HG03060 (cell line): ENCODE measurements around the gene BMP8B.
"Not testable (repeated sequence)": the region's sequence is repeated elsewhere in the genome, so short reads cannot be mapped to it uniquely, and the experiment has no call there.

Experiments used
- ATAC-seq: cut with Tn5 transposase; IDR thresholded peaks from one replicate; pipeline ENCODE4 v1.9.1; 2021; ENCODE audit warnings: low read depth, moderate number of reproducible peaks; ENCODE audit not compliant: unreplicated experiment

Gene BMP8B

DNA sequence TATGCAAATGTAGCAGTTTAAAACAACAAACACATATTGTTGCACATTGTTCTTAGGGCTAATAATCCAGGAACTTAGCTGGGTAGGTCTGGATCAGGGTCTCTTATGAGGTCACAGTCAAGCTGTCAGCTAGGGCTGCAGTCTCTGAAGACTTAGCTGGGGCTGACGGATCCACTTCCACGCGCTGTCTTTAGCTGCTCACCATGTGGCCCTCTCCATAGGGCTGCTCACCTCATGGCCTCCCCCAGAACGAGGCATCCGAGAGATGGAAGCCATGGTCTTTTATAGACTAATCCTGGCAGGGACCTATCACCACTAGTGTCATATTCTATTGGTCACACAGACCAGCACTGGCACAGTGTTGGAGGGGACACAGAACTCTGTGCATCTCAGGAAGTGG is 8.8 kb downstream of the BMP8B start:
- no peak for ATAC-seq

DNA sequence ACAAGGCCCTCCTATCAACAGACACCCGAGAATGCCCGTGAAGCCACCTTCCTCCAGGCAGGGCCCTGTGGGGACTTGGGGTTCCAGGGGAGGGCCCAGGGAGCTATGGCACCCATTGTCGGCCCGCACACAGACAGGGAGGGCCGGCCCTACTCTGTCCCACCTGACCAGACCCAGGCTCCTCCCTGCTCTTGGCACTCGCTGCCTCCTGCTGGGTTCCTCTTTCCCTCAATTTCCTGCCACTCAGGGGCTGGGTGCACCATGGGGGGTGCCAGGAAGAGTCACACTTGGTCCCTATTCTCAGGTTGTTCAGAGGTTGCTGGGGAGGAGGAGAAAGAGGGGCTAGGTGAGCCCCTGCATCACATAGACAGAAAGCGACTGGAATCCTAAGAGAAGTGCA is 9.5 kb downstream of the BMP8B start:
- no peak for ATAC-seq

DNA sequence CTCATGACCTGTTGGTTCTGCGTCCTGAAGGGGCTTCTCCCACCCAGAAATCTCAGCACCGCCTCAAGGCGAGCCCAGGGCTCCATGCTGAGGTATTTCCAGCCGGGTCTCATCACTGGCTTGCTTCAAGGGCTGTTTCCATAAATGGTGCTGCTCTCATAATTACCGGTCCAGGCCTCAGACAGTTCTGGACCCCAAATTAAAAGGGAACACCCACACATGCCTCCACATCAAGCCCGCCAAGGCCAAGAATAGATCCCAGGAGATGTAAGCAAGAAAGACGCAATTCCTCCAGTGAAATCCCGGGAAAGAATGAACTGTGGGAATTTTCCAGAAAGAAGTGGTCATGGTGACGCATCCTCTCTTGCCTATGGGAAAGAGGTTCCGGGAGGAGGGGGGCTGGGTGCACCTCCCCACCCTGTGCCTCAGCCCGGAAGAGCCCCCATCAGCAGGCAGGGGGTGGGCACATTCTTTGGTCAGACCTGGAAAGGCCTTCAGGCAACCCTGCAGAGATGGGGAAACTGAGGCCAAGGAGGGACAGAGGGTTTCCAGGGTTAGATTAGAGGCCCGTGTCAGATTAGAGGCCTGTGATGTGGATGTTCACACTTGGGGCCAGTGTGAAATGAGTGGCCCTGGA is 10.1 kb downstream of the BMP8B start:
- ATAC-seq: not testable (repeated sequence)

DNA sequence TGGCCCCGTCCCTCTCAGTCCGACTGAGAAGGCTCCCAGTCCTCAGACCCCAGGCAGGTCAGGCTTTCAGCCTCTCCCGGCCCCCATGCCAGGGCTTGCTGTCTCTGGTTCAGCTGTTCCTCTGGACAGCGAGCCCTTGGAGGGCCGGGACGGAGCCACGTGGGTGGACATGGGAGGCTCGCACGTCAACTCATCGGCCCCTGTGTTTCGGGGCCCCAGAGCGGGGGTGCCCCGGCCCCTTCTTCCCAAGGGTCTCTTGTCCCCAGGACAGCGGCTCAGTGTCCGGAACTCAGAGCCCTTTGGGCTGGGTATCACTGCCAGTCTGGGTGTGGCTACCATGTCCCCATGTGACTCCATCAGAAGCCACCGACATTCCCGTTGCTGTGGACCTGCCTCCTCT is 10.8 kb downstream of the BMP8B start:
- not testable (repeated sequence) for ATAC-seq

DNA sequence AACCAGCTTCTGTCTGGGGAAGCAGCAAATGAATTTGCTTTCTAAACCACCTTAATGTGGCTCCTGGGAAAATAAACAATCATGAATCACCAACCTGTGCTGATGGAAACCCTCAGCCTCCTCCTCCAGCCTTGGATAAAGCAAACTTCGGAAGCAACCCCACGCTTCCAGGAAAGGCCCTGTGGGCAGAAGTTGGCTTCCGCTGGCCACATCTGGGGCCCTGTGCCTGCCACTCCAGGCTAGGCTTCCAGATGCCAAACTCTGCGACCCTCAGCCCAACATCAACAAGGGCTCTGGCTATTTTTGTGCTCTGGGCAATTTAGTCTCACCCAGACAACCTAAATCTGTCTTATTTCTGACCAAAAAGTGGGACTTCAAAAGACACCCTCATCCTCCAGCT is 11.4 kb downstream of the BMP8B start:
- ATAC-seq: no peak

DNA sequence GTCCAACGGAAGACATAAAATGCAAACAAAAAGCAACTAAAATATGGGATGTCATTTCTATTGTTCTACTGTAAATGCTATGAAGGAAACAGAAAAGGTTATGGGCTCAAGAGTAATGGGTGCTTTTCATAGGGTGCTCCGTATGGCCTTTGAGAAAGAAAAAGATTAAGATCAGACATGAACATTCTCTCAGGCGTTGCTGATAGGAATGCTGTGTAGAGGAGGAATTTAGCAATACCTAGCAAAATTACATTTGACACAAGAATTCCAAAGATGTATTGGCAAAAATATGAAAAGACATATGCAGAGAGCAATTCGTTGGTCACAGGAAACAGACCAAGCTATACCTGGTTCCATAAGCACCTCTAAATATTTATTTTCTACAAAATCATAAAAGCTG is 11.8 kb downstream of the BMP8B start:
- ATAC-seq: no peak

DNA sequence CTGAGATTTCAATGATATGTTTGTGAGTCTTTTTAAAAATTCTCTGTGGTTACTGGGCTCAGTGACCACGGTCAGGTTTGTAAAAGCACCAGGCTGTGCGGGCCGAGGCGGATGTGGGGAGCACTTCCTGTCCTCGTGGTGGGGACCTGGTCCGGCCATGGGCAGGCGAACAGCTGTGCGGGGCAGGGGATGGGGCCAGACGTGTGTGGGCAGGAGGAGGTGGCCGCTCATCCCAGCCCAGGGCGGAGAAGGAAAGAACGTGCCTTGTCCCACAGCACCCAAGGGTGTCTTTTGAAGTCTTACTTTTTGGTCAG is 12.3 kb downstream of the BMP8B start:
- no peak for ATAC-seq

DNA sequence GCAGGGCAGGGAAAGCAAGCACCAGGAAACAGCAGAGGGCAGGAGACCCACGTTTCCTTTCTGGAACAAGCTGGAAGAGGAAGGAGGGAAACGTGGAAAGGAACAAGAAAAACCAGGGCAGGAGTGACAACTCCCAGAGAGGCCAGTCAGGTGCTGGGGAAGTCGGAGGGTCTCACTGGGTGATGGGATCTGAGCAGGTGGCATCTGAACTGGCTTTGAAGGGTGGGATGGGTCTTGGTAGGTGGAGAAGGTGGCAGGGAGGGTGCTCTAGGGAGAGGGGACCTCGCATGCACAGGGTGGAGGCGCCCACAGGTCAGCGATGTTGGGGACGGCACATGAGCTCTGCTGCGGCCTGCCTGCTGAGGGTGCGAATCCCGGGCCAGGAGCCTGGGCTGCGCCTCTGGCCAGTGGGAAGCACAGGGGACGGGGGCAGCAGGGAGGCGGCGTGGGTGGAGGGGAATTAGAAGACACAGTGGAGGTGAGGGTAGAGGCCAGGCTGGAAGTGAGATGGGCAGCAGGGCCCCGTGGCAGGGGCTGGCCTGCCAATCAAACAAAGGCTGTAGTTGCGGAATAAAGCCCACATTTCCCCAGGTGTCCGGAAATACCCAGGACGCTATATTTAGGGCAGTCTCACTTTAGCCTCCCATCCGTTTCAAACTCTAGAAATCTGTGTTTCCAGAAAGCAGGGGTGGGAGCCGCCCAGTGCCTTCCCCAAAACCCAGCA is 12.8 kb downstream of the BMP8B start:
- ATAC-seq: not testable (repeated sequence)

DNA sequence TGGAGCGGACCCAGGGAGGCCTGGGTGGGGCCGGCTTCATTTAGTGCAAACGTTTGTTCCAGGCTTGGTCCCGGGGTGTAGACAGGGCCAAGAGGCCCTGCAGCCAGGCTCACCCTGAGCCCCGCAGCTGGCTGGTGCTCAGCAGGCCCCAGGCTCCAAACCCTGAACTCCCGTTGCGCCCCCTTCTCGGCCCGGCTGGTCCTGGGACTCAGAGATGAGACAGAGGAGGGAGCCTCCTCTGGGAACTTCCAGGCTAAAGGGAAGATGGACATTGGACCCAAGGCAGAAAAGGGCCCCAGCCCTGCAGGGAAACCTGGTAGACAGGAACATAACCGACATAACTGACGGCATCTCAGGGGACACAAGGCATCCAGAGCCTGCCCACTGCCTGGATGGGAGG is 13.5 kb downstream of the BMP8B start:
- not testable (repeated sequence) for ATAC-seq

DNA sequence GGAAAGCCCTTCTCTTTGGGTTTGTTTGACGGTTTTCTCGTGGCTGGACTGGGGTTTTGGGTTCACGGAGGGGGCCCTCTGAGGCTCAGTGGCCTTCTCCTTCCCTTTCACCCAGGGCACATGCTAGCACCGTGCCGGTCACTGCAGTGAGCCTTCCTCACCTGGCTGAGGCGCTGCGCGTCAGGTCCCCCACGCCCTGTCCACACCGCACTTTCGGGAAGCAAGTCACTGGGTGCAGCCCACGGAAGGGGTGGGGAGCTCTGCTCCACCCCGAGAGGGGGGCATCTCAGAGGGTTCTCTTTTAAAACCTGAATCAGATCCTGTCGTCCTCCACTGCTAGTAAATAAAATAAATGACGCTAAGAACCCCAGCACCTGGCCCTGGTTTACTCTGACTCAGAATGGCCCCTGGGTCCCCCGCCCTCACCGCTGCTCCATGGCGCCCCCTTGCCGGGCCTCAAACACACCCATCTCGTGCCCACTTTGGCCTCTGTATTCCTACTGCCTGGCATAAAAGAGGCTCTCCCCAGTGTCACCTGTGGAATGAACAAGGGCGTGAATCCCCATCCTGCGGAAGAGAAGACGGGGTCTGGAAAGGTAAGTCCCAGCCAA is 15.2 kb downstream of the BMP8B start:
- not testable (repeated sequence) for ATAC-seq

DNA sequence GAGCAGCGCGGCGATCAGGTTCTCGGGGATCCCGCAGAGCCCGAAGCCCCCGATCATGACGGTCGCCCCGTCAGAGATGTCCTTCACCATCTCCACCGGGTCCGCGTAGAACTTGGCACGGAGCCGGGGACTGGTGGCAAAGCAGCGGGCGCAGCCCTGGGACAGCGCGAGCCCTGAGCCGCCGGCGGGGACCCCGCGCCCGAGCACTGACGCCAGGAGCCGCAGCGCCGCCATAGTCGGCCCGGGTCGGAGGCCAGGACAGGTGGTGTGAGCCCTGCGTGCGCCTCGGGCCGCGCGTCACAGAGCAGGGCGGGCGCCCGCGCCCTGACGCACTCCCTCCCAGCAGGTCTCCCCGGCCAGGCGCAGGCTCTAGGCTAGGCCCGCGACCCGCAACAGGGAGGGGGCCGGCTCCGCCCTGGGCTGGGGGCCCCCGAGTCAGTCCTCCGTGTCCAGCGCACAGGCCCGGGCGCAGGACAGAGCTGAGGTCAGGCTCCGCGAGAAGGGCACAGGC is 17.6 kb downstream of the BMP8B start, which contains the start of gene OXCT2:
TSS of gene OXCT2 (minus strand) at position 327 of the 511 bp plus-strand sequence. CDS start at position 234, 93 bp downstream.
- ATAC-seq: not testable (repeated sequence)

DNA sequence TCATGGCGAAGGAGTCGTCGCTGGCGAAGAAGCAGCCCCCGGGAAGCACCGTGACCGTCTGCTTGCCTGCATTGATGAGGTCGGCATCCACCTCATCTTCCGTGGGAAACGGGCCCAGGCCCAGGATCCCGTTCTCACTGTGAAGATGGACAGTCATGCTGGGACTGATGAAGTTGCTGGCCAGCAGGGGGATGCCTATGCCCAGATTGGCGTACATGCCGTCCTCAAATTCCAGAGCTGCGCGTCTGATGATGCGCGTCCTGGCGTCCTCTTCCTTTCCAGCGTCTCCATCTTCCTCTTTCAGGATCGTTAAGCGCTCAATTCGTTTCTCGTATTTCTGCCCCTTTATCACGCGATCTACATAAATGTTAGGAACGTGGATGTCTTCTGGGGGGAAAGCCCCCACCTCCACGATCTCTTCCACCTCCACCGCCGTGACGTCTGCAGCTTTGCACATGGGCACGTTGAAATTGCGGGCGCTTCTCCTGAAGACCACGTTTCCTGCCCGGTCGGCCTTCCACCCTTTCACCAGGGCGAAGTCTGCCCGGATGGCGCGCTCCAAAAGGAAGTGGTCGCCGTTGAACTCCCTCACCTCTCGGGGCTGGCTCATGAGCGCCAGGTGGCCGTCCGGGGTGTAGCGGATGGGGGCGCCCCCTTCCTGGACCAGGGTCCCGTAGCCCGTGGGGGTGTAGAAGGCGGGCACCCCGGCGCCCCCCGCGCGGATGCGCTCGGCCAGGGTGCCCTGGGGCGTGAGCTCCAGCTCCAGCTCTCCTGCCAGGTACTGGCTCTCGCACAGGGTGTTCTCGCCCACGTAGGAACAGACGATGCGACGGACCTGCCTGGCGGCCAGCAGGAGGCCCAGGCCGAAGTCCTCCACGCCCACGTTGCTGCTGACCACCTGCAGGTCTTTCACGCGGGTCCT is 18.3 kb downstream of the BMP8B start:
- ATAC-seq: not testable (repeated sequence)

DNA sequence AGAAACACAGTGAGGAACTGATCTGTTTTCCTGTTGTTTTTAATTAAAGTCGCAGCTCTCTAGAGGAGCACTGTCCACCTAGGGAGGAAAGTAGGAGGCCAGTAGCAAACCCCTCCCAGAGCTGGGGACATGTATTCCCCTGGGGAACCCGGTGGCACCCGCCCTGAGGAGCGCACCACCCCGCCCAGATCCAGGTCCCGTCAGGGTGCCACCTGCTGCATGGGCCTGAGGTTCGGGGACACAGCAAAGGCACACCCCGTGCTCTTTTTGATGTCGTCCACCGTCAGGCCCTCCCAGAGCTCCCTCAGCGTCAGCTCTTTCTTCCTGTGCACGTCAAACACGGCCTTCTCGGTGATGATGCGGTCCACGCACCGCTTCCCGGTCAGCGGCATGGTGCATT is 19.2 kb downstream of the BMP8B start:
- ATAC-seq: not testable (repeated sequence)

DNA sequence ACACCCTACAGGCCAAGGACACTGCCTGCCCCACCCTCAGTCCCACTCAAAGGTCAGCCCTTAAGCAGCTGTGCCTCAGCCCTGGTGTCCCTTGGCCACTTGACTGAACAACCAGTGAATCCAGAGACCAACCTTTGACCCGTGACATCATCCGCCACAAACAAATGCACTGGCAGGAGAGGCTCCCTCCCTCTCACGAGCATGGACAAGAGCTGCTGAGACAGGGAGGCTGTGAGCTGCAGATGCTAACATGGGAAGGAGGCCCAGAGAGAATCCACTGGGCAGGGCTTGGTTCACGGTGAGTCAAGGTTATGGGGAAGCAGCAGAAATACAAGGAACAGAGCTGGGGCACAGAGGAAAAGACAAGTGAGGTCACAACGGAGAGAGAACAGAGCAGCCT is 22.2 kb downstream of the BMP8B start:
- ATAC-seq: not testable (repeated sequence)

DNA sequence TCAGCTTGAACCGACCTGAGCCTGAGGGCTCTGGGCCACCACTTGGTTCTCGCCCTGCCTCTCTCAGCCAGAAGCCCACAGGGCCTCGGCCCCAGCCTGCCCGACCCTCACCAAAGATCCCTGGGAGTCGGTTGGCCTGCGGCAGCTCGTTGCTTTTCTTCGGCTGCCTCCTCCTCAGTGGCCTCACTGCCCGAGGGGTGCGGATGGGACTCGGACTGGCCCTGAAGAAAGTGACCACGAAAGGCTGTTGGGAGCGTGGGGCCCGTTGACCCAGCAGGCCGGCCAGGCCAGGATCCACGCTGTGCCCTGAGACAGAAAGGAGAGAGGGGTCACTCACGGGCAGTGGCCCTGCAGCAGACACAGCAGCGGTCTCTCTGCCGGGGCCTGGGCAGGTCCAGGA is 24.2 kb downstream of the BMP8B start:
- ATAC-seq: not testable (repeated sequence)

DNA sequence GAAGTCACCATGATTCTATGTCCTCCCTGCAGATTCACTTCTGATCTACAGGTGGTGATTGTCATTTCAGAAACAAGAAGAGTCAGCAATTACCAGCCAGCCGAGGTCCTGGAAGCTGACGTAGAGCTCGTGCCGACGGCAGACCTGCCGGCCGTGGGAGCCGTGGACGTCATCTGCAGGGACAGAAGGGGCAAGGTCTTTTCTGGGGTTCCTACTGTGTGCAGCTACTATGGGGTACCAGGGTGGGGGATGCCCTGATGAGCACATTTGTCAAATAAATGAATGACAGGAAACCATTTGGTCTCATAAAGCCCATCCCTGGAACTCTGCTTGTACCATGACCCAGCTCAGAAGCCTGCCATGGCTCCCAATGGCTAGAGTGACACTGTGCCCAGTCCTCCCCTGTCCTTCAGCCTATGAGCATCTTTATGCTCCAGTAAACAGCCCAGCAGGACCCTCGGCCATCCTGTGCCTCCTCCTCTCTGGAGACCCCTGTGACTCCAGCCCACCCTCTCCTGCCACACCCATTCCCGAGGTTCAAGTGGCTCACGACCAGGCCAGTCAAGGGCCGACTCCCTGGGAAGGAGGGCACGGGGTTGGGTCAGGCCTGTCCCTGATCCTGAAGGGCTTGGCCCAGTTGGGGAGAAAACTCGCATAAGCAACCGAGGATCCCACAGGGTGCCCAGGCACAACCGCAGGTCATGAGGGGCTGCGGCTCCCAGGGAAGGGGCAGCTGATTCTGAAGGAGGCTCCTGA is 24.9 kb downstream of the BMP8B start:
- not testable (repeated sequence) for ATAC-seq

DNA sequence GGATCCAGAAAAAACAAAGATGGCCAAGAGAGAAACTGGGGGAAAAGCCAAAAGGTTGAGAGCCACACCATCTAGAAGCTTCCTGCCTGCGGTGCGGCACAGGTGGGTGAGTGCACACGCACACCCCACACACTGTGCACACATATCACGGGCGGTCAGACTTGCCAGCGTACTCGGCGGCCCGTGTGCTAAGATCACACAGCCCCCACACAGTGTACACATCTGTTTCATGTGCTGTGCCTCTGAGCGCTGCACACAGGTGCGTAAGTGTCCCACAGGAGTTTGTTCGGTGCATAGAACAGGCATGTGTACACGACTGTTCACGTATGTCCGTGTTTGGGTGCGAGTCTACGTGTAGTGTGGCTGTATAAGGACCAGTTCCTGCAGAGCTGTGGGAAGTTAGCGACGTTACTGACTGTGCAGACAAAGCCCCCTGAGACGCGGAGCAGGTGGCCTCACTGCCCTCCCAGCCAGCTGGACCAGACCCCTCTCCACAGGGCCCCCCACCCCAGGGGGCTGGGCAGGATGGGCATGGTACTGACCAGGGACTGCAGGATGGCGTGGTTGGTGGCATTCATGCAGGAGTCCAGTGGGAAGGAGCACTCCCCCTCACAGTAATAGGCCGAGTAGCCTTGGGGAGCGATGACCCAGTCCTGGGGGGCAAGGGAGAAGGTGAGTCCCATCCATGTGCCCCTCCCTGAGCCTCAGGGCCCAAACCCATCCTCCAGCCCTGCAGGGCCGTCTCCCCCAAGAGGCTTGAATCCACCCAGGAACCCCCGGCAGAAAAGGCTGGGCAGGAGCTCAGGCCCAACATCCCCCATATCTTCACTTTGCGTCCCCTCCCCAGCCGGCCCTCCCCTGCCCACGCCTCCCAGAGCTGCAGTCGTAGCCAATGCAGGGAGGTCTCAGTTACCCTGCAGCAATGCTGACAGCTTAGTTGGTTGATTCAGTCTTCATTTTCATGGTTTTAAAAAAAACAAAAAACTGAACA is 25.8 kb downstream of the BMP8B start:
- ATAC-seq: no peak

DNA sequence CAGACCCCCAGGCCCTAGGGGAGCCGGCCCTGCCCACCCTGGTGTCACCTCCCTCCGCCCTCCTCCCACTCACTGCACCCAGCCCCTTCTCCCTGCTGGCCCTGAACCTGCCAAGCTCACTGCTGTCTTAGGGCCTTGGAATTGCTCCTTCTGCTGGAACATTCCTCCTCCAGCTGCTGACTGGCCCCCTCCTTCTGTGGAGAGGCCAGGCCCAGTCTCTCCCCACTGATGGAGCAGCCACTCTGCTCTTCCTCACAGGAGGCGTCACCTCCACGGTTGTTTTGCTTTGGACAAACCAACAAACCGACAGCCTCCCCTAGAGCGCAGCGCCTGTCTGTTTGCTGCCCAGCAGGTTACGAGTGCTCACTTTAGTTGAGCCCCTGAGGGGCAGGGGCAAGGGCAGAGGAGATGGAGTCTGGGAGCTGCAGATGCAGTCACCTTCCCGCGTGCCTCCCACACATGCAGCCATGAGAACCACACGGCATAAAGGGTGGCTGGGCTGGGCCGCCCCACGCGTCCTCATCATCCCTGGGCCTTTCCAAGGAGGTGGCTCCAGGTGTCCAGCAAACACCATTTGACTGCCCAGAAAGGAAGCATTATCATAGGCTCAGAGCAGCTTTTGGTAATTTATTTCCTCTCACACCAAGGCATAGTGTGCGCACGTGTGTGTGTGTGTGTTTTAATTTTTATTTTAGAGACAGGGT is 27.0 kb downstream of the BMP8B start:
- ATAC-seq: no peak
